GM23338 (cell line): ENCODE data around the gene CALML3. TPM values are rescaled to one million over a fixed set of nuclear protein-coding genes. Genes with fewer than 3 reads are reported as not detected.

ENCODE experiments used
- ATAC-seq: fragments of 200-7000 bp; cut with Tn5 transposase; 3 replicates; pipeline ENCODE4 v1.9.1; 2020
- DNase-seq: peaks from one replicate; pipeline ENCODE4 v3.0.0-alpha.2; 2015; ENCODE audit warnings: low spot score
- H2AFZ ChIP-seq: fragments of 200-600 bp; sonication (generic); 2 replicates; pipeline ENCODE4 v1.8.0; 2016; ENCODE audit warnings: antibody characterized with exemption, mild to moderate bottlenecking, moderate library complexity
- H3F3A ChIP-seq: fragments of 200-600 bp; sonication (generic); replicated peaks from 2 replicates; pipeline ENCODE4 v1.8.0; 2017; ENCODE audit warnings: antibody characterized with exemption, mixed run types, low read depth
- H3K27ac ChIP-seq: fragments of 200-600 bp; sonication (generic); 2 replicates; pipeline ENCODE4 v1.6.1; 2016; ENCODE audit warnings: low read depth
- H3K27me3 ChIP-seq: fragments of 200-600 bp; sonication (generic); 2 replicates; pipeline ENCODE4 v1.8.0; 2016; ENCODE audit warnings: mild to moderate bottlenecking, mixed run types, moderate library complexity; ENCODE audit not compliant: insufficient read depth
- H3K36me3 ChIP-seq: fragments of 200-600 bp; sonication (generic); 2 replicates; pipeline ENCODE4 v1.8.0; 2016; ENCODE audit warnings: mild to moderate bottlenecking; ENCODE audit not compliant: insufficient read depth
- H3K4me1 ChIP-seq: fragments of 200-600 bp; sonication (generic); 2 replicates; pipeline ENCODE4 v1.8.0; 2016; ENCODE audit warnings: mild to moderate bottlenecking, moderate library complexity; ENCODE audit not compliant: insufficient read depth
- H3K4me2 ChIP-seq: fragments of 200-600 bp; sonication (generic); 2 replicates; pipeline ENCODE4 v1.7.1; 2017; ENCODE audit warnings: mixed run types
- H3K4me3 ChIP-seq: fragments of 200-600 bp; sonication (generic); 2 replicates; pipeline ENCODE4 v1.6.1; 2016; ENCODE audit warnings: mixed run types
- H3K79me2 ChIP-seq: fragments of 200-600 bp; sonication (generic); replicated peaks from 2 replicates; pipeline ENCODE4 v1.8.0; 2017; ENCODE audit warnings: mild to moderate bottlenecking; ENCODE audit not compliant: insufficient read depth
- H3K9me2 ChIP-seq: fragments of 200-600 bp; sonication (generic); 2 replicates; pipeline ENCODE4 v1.8.0; 2017; ENCODE audit not compliant: insufficient read depth
- H4K20me1 ChIP-seq: fragments of 200-600 bp; sonication (generic); replicated peaks from 2 replicates; pipeline ENCODE4 v1.8.0; 2017; ENCODE audit warnings: mild to moderate bottlenecking; ENCODE audit not compliant: insufficient read depth
- H3K27ac Mint-ChIP-seq: 2 replicates; pipeline ENCODE4 v1.8.0; 2020; ENCODE audit warnings: inconsistent platforms, mild to moderate bottlenecking, moderate library complexity, mixed read lengths
- H3K27me3 Mint-ChIP-seq: 3 replicates; pipeline ENCODE4 v1.8.0; 2022; ENCODE audit warnings: low read depth, mild to moderate bottlenecking, moderate library complexity, mixed read lengths, inconsistent platforms; ENCODE audit not compliant: insufficient read depth, poor library complexity
- H3K36me3 Mint-ChIP-seq: 3 replicates; pipeline ENCODE4 v1.8.0; 2021; ENCODE audit warnings: low read depth, mild to moderate bottlenecking, inconsistent platforms, moderate library complexity, mixed read lengths
- H3K4me1 Mint-ChIP-seq: 3 replicates; pipeline ENCODE4 v1.8.0; 2020; ENCODE audit warnings: mild to moderate bottlenecking, inconsistent platforms, mixed read lengths
- H3K4me3 Mint-ChIP-seq: 3 replicates; pipeline ENCODE4 v1.8.0; 2021; ENCODE audit warnings: moderate library complexity, mild to moderate bottlenecking, inconsistent platforms, mixed read lengths
- H3K9me3 Mint-ChIP-seq: 3 replicates; pipeline ENCODE4 v1.8.0; 2020; ENCODE audit warnings: moderate library complexity, mild to moderate bottlenecking, inconsistent platforms, mixed read lengths
- CREB1 ChIP-seq: fragments of 250-450 bp; sonication (Bioruptor Pico); IDR thresholded peaks from 2 replicates; pipeline ENCODE4 v1.5.0; 2020; ENCODE audit warnings: low read depth, mild to moderate bottlenecking, moderate library complexity
- CTCF ChIP-seq, 2 experiments: fragments of 200-600 bp in 1 of 2; sonication (generic) in 1 of 2; conservative IDR thresholded peaks; 2 replicates each; pipeline versions ENCODE4 v1.5.1 to v1.6.1; 2016 to 2017; ENCODE audit warnings: antibody characterized with exemption in 2 of 2, low read depth in 2 of 2, mild to moderate bottlenecking in 2 of 2, moderate library complexity in 1 of 2
- ETS1 ChIP-seq: IDR thresholded peaks from 2 replicates; pipeline ENCODE4 v1.6.1; 2016; ENCODE audit warnings: antibody characterized with exemption
- EZH2 ChIP-seq: fragments of 200-600 bp; sonication (generic); IDR thresholded peaks from one replicate; pipeline ENCODE4 v1.8.0; 2017; ENCODE audit warnings: antibody characterized with exemption, mild to moderate bottlenecking, low read depth; ENCODE audit not compliant: unreplicated experiment
- JUNB ChIP-seq: IDR thresholded peaks from one replicate; pipeline ENCODE4 v1.6.1; 2016; ENCODE audit warnings: antibody characterized with exemption; ENCODE audit not compliant: unreplicated experiment
- NANOG ChIP-seq: IDR thresholded peaks from 2 replicates; pipeline ENCODE4 v1.6.1; 2016; ENCODE audit warnings: antibody characterized with exemption, borderline replicate concordance
- POLR2AphosphoS5 ChIP-seq: IDR thresholded peaks from 2 replicates; pipeline ENCODE4 v1.6.1; 2016; ENCODE audit warnings: antibody characterized with exemption, low read depth
- STAT1 ChIP-seq: IDR thresholded peaks from one replicate; pipeline ENCODE4 v1.6.1; 2016; ENCODE audit warnings: antibody characterized with exemption; ENCODE audit not compliant: unreplicated experiment
- ZNF114 ChIP-seq: fragments of 250-450 bp; sonication (Bioruptor Pico); IDR thresholded peaks from 2 replicates; pipeline ENCODE4 v1.5.0; 2020; ENCODE audit warnings: mild to moderate bottlenecking, moderate library complexity
- ZNF331 ChIP-seq: fragments of 250-450 bp; sonication (Bioruptor Pico); IDR thresholded peaks from 2 replicates; pipeline ENCODE4 v1.5.0; 2020; ENCODE audit warnings: low read depth, mild to moderate bottlenecking, moderate library complexity
- ZNF462 ChIP-seq: fragments of 250-450 bp; sonication (Bioruptor Pico); IDR thresholded peaks from 2 replicates; pipeline ENCODE4 v1.5.0; 2020; ENCODE audit warnings: mild to moderate bottlenecking, moderate library complexity
- polyA plus RNA-seq: library from polyadenylated mRNA; unstranded; fragments of >200 nt; fragmentation: Nextera tagmentation; extraction: Ambion mirVana; gene quantifications from 2 replicates; pipeline ENCODE4 v1.2.1, GENCODE V29; 2016
- total RNA-seq: library from RNA; depleted of rRNA; stranded (reverse); fragments of >200 nt; shearing (Covaris generic); gene quantifications from 2 replicates; pipeline ENCODE4 v1.2.3, GENCODE V29; 2014

Gene CALML3
- total and polyA plus RNA-seq, 2 experiments from 2014 or later, result not detected

GRCh38 chr10:5538892-5539651 lies 14.3 kb downstream of the CALML3 start:
- Mint-ChIP-seq H3K9me3 (peaks cover 24% of the 10 kb centered on the region; the same call in 2 of the 3 replicates), H3K36me3 (peaks cover 3% of the 10 kb centered on the region; the same call in 2 of the 3 replicates), H3K4me3 (no peak overlapping the region), H3K27ac (no peak overlapping the region), H3K27me3 (peaks cover 9% of the 10 kb centered on the region), H3K4me1 (no peaks in the 10 kb centered on the region)
- DNase-seq, result no peak
- Histone ChIP-seq H3F3A (no peaks in the 10 kb centered on the region), H3K4me3 (no peak overlapping the region), H3K27ac (no peak overlapping the region), H2AFZ (peak overlapping the region; percentile 96), H3K79me2 (no peaks in the 10 kb centered on the region), H3K9me2 (no peaks in the 10 kb centered on the region), H3K4me1 (no peaks in the 10 kb centered on the region), H3K27me3 (no peaks in the 10 kb centered on the region), H3K4me2 (no peak overlapping the region), H4K20me1 (no peaks in the 10 kb centered on the region), H3K36me3 (no peaks in the 10 kb centered on the region; the same call in 1 of the 2 replicates)
- TF ChIP-seq ZNF114 (CRISPR knock-in tag) (no peak), ZNF331 (CRISPR knock-in tag) (no peak), POLR2AphosphoS5 (no peak), CREB1 (CRISPR knock-in tag) (no peak), EZH2 (no peak), ZNF462 (CRISPR knock-in tag) (no peak), JUNB (no peak), STAT1 (no peak), ETS1 (no peak), NANOG (no peak), CTCF (conservative IDR thresholded peaks at IDR 0.05; ENCODE audit: low read depth in 2 of 2) (no peak)
- ATAC-seq, result no peak
